ENCODE measurements around the gene DIAPH3.

DNA sequence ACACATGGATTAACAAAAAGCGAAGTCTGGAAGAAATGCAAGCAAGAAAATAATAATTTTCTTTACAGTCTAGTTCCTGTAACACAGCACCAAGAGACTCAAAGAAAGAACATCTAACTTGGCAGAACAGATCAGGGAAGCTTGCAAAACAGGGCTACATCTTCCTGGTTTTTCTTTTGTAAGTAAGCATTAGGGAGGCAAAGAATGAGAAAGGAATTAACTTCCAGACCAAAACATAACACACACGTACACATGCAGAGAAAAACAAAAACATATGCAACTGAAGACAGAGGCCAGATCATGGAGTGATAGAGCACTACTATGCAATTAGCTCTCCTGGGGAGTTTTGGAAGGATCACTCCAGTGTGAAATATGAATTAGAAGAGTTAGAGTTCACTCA, 120.5 kb downstream of the DIAPH3 start:
- TF ChIP-seq, protein P1, sequence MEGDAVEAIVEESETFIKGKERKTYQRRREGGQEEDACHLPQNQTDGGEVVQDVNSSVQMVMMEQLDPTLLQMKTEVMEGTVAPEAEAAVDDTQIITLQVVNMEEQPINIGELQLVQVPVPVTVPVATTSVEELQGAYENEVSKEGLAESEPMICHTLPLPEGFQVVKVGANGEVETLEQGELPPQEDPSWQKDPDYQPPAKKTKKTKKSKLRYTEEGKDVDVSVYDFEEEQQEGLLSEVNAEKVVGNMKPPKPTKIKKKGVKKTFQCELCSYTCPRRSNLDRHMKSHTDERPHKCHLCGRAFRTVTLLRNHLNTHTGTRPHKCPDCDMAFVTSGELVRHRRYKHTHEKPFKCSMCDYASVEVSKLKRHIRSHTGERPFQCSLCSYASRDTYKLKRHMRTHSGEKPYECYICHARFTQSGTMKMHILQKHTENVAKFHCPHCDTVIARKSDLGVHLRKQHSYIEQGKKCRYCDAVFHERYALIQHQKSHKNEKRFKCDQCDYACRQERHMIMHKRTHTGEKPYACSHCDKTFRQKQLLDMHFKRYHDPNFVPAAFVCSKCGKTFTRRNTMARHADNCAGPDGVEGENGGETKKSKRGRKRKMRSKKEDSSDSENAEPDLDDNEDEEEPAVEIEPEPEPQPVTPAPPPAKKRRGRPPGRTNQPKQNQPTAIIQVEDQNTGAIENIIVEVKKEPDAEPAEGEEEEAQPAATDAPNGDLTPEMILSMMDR (conservative IDR thresholded peaks at IDR 0.05; ENCODE audit: low read depth, low read length), result no peak
- TF ChIP-seq POLR2A (IDR thresholded peaks at IDR 0.05; ENCODE audit: low read depth, low read length) (no peak), NFE2L2 (IDR thresholded peaks at IDR 0.05; ENCODE audit: low read depth, low read length) (no peak), CHD1 (IDR thresholded peaks at IDR 0.05; ENCODE audit: low read depth, low read length) (no peak), RAD21 (IDR thresholded peaks at IDR 0.05; ENCODE audit: low read length) (no peak), FOS (IDR thresholded peaks at IDR 0.05; ENCODE audit: low read depth, low read length) (no peak), CEBPB (IDR thresholded peaks at IDR 0.05; ENCODE audit: low read depth, low read length) (no peak)
- TF ChIP-seq, protein P2, sequence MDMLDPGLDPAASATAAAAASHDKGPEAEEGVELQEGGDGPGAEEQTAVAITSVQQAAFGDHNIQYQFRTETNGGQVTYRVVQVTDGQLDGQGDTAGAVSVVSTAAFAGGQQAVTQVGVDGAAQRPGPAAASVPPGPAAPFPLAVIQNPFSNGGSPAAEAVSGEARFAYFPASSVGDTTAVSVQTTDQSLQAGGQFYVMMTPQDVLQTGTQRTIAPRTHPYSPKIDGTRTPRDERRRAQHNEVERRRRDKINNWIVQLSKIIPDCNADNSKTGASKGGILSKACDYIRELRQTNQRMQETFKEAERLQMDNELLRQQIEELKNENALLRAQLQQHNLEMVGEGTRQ (IDR thresholded peaks at IDR 0.05; ENCODE audit: low read depth, low read length), result no peak
- TF ChIP-seq, protein P3, sequence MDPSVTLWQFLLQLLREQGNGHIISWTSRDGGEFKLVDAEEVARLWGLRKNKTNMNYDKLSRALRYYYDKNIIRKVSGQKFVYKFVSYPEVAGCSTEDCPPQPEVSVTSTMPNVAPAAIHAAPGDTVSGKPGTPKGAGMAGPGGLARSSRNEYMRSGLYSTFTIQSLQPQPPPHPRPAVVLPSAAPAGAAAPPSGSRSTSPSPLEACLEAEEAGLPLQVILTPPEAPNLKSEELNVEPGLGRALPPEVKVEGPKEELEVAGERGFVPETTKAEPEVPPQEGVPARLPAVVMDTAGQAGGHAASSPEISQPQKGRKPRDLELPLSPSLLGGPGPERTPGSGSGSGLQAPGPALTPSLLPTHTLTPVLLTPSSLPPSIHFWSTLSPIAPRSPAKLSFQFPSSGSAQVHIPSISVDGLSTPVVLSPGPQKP (IDR thresholded peaks at IDR 0.05; ENCODE audit: borderline replicate concordance, low read depth, low read length), result no peak
